Cardiac muscle cell (in vitro differentiated cells and primary cell): ENCODE measurements around the gene LTA4H. TPM values are rescaled to one million over a fixed set of nuclear protein-coding genes. Genes with fewer than 3 reads are reported as not detected.
A peak's percentile ranks its signal among the peaks of the same experiment; 100 is the strongest.

Source experiments
- DNase-seq, 2 donors: peaks; one replicate each; pipeline versions ENCODE4 v3.0.0 to v3.0.0-alpha.2; 2010 to 2017; ENCODE audit warnings: low read depth in 1 of 2, low spot score in 1 of 2
- H3K27ac ChIP-seq: fragments of 200-600 bp; sonication (generic); 2 replicates; pipeline ENCODE4 v1.5.1; 2016
- H3K27me3 ChIP-seq: fragments of 200-600 bp; sonication (generic); 2 replicates; pipeline ENCODE4 v1.6.0; 2016; ENCODE audit warnings: control low read depth
- H3K36me3 ChIP-seq: fragments of 200-600 bp; sonication (generic); 2 replicates; pipeline ENCODE4 v1.5.1; 2016; ENCODE audit warnings: control low read depth
- H3K4me1 ChIP-seq: fragments of 200-600 bp; sonication (generic); 2 replicates; pipeline ENCODE4 v1.8.1; 2017; ENCODE audit warnings: low read depth, mild to moderate bottlenecking, mixed run types
- H3K4me3 ChIP-seq: fragments of 200-600 bp; sonication (generic); 2 replicates; pipeline ENCODE4 v1.5.1; 2016; ENCODE audit warnings: mild to moderate bottlenecking
- H3K9me3 ChIP-seq: fragments of 200-600 bp; sonication (generic); 2 replicates; pipeline ENCODE4 v1.5.1; 2017; ENCODE audit warnings: low read depth, mild to moderate bottlenecking, control low read depth
- polyA plus RNA-seq: library from polyadenylated mRNA; unstranded; fragments of >200 nt; fragmentation: Nextera tagmentation; extraction: Ambion mirVana; gene quantifications from 2 replicates; pipeline ENCODE4 v1.2.1, GENCODE V29; 2016
- total RNA-seq: library from RNA; depleted of rRNA; stranded (reverse); fragments of >200 nt; gene quantifications from 2 replicates; pipeline ENCODE4 v1.2.3, GENCODE V29; 2016
- TF ChIP-seq, protein P1 (sequence below): IDR thresholded peaks from 2 replicates; pipeline ENCODE4 v1.5.1; 2012; ENCODE audit warnings: low read depth, mild to moderate bottlenecking, low read length

The LTA4H gene
- total and polyA plus RNA-seq, 2 experiments from 2014 or later: 64.6 to 109 TPM

DNA sequence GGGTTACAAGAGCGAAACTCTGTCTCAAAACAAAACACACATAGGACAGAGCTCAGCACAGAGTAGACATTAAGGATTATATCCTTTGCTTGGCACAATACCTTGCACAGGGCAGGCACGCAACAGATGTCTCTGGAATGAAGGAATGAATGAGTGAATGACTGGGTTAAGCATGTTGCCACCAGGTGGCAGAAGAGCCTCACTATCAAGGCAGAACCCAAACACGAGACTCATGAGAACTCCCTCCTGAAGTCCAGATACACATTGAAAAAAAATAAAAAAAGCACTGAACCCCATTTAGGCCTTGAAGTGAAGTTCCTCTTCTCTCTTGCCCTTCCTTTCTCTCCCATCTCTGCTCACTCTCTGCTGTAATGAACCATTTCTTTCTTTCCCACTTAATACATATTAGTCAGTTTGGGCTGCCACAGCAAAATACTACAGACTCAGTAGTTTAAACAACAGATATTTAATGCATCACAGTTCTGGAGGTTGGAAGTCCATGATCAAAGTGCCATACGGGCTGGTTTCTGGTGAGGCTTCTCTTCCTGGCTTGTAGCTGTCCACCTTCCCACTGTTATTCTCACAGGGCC, 26.6 kb upstream of the LTA4H start:
- Histone ChIP-seq H3K9me3 (no peaks in the 10 kb centered on the region), H3K4me3 (no peak overlapping the region), H3K27ac (no peak overlapping the region), H3K36me3 (no peaks in the 10 kb centered on the region), H3K4me1 (no peaks in the 10 kb centered on the region), H3K27me3 (no peaks in the 10 kb centered on the region)
- DNase-seq: peak; percentile 77 to 91
- TF ChIP-seq, protein P1, sequence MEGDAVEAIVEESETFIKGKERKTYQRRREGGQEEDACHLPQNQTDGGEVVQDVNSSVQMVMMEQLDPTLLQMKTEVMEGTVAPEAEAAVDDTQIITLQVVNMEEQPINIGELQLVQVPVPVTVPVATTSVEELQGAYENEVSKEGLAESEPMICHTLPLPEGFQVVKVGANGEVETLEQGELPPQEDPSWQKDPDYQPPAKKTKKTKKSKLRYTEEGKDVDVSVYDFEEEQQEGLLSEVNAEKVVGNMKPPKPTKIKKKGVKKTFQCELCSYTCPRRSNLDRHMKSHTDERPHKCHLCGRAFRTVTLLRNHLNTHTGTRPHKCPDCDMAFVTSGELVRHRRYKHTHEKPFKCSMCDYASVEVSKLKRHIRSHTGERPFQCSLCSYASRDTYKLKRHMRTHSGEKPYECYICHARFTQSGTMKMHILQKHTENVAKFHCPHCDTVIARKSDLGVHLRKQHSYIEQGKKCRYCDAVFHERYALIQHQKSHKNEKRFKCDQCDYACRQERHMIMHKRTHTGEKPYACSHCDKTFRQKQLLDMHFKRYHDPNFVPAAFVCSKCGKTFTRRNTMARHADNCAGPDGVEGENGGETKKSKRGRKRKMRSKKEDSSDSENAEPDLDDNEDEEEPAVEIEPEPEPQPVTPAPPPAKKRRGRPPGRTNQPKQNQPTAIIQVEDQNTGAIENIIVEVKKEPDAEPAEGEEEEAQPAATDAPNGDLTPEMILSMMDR: peak; percentile 76

DNA sequence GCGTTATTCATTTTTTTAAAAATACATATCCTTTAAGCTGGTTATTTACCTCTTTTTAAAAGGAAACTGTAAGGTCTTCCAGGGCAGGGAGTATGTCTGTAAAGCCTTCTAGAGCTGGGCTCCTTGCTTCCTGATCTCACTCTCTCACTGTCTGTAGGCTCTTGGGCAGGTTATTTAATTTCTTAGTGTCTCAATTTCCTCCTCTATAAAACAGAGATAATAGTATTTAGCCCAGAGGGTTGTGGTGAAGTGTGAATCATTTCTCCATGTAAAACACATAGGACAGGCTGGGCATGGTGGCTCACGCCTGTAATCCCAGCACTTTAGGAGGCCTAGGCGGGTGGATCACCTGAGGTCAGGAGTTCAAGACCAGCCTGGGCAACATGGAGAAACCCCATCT, 25.9 kb upstream of the LTA4H start:
- no peaks in the 10 kb centered on the region for H3K4me1 ChIP-seq
- H3K36me3 ChIP-seq: no peaks in the 10 kb centered on the region
- DNase-seq: no peak
- H3K4me3 ChIP-seq: no peak overlapping the region
- H3K27ac ChIP-seq: no peak overlapping the region
- TF ChIP-seq, protein P1: no peak
- no peaks in the 10 kb centered on the region for H3K27me3 ChIP-seq
- H3K9me3 ChIP-seq: no peaks in the 10 kb centered on the region

DNA sequence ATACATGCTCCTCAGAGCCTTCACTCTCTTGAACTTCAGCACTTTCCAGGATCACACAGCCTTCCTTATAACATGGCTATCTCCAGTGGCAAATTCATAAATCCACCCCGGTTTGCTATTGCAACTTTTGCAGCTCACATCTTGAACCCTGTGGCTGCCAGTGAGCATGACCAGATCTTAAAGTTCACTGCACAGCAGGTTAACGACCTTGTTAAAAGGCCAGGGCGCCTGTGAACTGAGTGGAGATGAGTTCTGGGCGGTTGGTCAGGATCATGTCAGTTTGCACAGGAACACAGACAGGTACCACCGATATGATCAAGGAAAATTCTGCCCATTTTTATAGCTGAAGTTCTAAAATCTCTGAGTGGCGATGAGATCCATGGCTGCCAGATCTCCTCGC, 24.7 kb upstream of the LTA4H start:
- H3K4me3 ChIP-seq: no peak overlapping the region
- TF ChIP-seq, protein P1: no peak

DNA sequence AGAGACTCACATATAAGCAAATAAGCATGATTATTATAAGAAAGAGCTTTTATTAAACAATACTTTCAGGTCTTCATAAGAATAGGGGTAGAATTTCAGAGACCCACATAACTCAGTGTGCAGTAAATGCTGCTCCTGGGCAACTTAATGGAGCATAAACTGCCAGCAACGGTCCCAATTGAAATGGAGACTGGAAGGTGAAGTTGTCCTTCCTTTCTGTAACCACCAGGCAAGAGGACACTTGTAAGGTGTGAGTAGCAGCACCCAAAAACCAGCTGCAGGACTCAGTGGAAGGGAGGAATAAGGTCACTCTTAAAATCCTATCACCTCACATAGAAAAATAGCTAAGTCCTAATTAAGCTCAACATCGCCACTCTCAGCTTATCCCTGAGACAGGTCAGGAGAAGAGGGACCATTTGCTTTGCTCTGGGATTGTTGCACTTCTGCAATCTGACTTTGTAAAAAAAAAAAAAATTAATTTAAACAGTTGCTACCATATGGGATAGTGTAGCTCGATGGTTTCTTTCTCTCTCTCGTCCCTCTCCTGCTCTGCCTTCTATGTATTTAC, 22.7 kb upstream of the LTA4H start:
- TF ChIP-seq, protein P1: no peak
- Histone ChIP-seq H3K9me3 (no peaks in the 10 kb centered on the region), H3K27me3 (no peaks in the 10 kb centered on the region), H3K4me3 (no peak overlapping the region), H3K36me3 (no peaks in the 10 kb centered on the region), H3K27ac (no peak overlapping the region), H3K4me1 (no peaks in the 10 kb centered on the region)
- no peak for DNase-seq

More for the DNA sequence above, 24.7 kb upstream of the LTA4H start:
- no peak overlapping the region for H3K27ac ChIP-seq
- H3K4me1 ChIP-seq: no peaks in the 10 kb centered on the region
- no peaks in the 10 kb centered on the region for H3K9me3 ChIP-seq
- no peaks in the 10 kb centered on the region for H3K36me3 ChIP-seq
- no peaks in the 10 kb centered on the region for H3K27me3 ChIP-seq
- no peak for DNase-seq

DNA sequence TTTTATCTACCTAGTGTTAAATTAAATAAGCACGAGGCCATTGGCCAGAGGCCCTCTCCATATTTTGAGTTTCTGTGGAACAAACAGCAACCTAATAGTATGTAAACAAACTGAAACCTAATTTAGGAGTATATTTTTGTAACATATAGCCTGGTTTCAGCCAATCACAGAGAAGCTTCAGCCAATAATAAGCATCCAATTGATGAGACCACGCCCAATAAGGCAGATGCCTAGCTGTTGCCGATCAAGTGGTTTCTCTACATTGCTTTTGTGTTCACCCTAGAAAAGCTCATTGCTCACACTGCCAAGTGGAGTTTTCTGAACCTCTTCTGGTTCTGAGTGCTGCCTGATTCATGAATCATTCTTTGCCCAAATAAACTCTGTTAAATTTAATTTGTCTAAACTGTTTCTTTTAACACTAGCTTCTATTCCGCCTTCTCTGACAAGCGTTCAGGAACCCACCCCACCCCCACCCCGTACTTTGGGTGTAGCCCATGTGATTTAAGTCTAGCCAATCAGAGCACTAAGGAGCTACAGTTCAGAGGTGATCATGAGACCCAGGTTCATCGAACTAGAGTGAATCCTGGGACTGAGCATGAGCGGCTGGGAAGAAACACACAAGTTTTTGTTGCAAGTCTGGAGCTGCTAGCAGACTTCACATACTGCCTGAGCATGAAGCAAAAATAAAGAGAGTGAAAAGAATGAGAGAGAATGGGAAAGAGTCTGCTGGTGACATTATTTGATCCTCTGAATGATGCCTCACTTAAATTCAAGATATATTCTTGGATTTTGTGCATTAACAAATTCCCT, 21.5 kb upstream of the LTA4H start:
- Histone ChIP-seq H3K4me3 (no peak overlapping the region), H3K36me3 (no peaks in the 10 kb centered on the region), H3K27ac (no peak overlapping the region), H3K27me3 (no peaks in the 10 kb centered on the region), H3K4me1 (no peaks in the 10 kb centered on the region), H3K9me3 (no peaks in the 10 kb centered on the region)
- TF ChIP-seq, protein P1: no peak
- no peak for DNase-seq
